Measurements from ENCODE around the gene DOCK2. TPM values are rescaled to one million over a fixed set of nuclear protein-coding genes. Genes with fewer than 3 reads are reported as not detected.
A peak's percentile ranks its signal among the peaks of the same experiment; 100 is the strongest.

Gene DOCK2
- total and polyA plus RNA-seq, 2 of the 8 experiments (the other 6 are each of a cell fraction or from before 2014, with no cell fraction given), result 3.9 to 5.7 TPM

GRCh38 chr5:170113522-170113900 is 476.4 kb downstream of the DOCK2 start:
- POLR2A ChIA-PET (ENCODE audit: partially characterized antibody), result no interaction called here
- CTCF ChIA-PET (ENCODE audit: partially characterized antibody), result interaction anchor here (1.2 to 16.0 kb wide), 6 partner anchors 9 to 290 kb away, joined by 3 to 217 read pairs (median 6); no protein-coding TSS in a partner anchor

More at GRCh38 chr5:170113522-170113900, 476.4 kb downstream of the DOCK2 start:
- no peak overlapping the region for H2BK5ac ChIP-seq (ENCODE audit: low read depth, low read length)
- H3K79me2 ChIP-seq (ENCODE audit: control insufficient read depth in 1 of 2, insufficient read depth in 2 of 2, low read length in 2 of 2), result no peaks in the 10 kb centered on the region
- H3K9ac ChIP-seq (replicated peaks in 1 of 4; ENCODE audit: extremely low read depth in 1 of 4, low read depth in 3 of 4, low read length in 3 of 4), result no peak overlapping the region
- H2BK20ac ChIP-seq (ENCODE audit: low read length), result no peak overlapping the region
- H3K9me3 ChIP-seq (ENCODE audit: insufficient read depth in 2 of 2, low read depth in 1 of 2, low read length in 1 of 2), result peaks cover 4 to 11% of the 10 kb centered on the region in 2 experiments; a peak in 2 of 4 replicates
- H3K23ac ChIP-seq (ENCODE audit: insufficient read length), result no peak overlapping the region
- WGBS, 2 experiments (ENCODE audit: extremely low coverage in 1 of 2, insufficient coverage in 1 of 2, insufficient read length in 1 of 2, insufficient replicate concordance in 2 of 2, low coverage in 1 of 2, low lambda C conversion rate in 2 of 2, missing lambda C conversion rate in 1 of 2), result 63% methylated on average over 3 of the region's 3 CpGs; no CpG with 5 or more reads in 1 of the 2 experiments
- H2BK15ac ChIP-seq (ENCODE audit: low read length), result no peak overlapping the region
- no peaks in the 10 kb centered on the region for H4K20me1 ChIP-seq (replicated peaks in 1 of 2; ENCODE audit: control insufficient read depth in 1 of 2, insufficient read depth in 2 of 2, low read length in 2 of 2)
- no peak overlapping the region for H2BK120ac ChIP-seq (replicated peaks; ENCODE audit: low read depth, low read length)
- H2AK5ac ChIP-seq (ENCODE audit: low read depth, low read length), result no peak overlapping the region
- TF ChIP-seq TCF12 (IDR thresholded peaks at IDR 0.05; ENCODE audit: low read depth, low read length) (no peak), BACH1 (IDR thresholded peaks at IDR 0.05; ENCODE audit: low read length) (no peak), POLR2A (IDR thresholded peaks at IDR 0.05; ENCODE audit: control extremely low read depth in 1 of 2, low read depth in 2 of 2, low read length in 2 of 2) (no peak), POLR2AphosphoS5 (IDR thresholded peaks at IDR 0.05; ENCODE audit: low read depth, low read length) (no peak), SP4 (IDR thresholded peaks at IDR 0.05; ENCODE audit: low read length) (no peak), ZNF274 (IDR thresholded peaks at IDR 0.05; ENCODE audit: borderline replicate concordance, extremely low read depth, low read length) (no peak), BRCA1 (IDR thresholded peaks at IDR 0.05; ENCODE audit: low read depth, low read length) (no peak), GABPA (IDR thresholded peaks at IDR 0.05; ENCODE audit: borderline replicate concordance, insufficient read depth, low read length) (no peak)
- TF ChIP-seq, protein P1, sequence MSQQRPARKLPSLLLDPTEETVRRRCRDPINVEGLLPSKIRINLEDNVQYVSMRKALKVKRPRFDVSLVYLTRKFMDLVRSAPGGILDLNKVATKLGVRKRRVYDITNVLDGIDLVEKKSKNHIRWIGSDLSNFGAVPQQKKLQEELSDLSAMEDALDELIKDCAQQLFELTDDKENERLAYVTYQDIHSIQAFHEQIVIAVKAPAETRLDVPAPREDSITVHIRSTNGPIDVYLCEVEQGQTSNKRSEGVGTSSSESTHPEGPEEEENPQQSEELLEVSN (IDR thresholded peaks at IDR 0.05), result no peak
- FAIRE-seq (no peak), DNase-seq (ENCODE audit: low read depth in 1 of 2, low spot score in 2 of 2) (no peak)
- H4K91ac ChIP-seq (replicated peaks; ENCODE audit: insufficient read length, low read length), result no peak overlapping the region
- H2AFZ ChIP-seq (ENCODE audit: low read length), result no peak overlapping the region
- H3K4ac ChIP-seq (replicated peaks; ENCODE audit: insufficient read length, low read depth, low read length), result no peak overlapping the region
- H2BK12ac ChIP-seq (ENCODE audit: low read depth, low read length), result no peak overlapping the region
- no peaks in the 10 kb centered on the region; the same call in 1 of the 2 replicates for H3K23me2 ChIP-seq (ENCODE audit: low read depth, low read length)
- H4K8ac ChIP-seq (ENCODE audit: extremely low read depth, insufficient read depth, low read length), result no peak overlapping the region
- no peak overlapping the region for H3K14ac ChIP-seq (ENCODE audit: insufficient read length)
- no peaks in the 10 kb centered on the region for H3K79me1 ChIP-seq (ENCODE audit: low read depth, low read length)
- H3K27me3 ChIP-seq (replicated peaks in 1 of 4; ENCODE audit: control insufficient read depth in 3 of 4, extremely low read depth in 1 of 4, insufficient read depth in 3 of 4, low read length in 3 of 4), result peaks cover 0 to 28% (median 12%) of the 10 kb centered on the region in 4 experiments; a peak in 5 of 7 replicates
- H3K4me3 ChIP-seq (ENCODE audit: extremely low read depth in 1 of 4, insufficient read depth in 2 of 4, low read depth in 3 of 4, low read length in 4 of 4), result no peak overlapping the region
- no peak overlapping the region for H4K5ac ChIP-seq (ENCODE audit: insufficient read length, low read depth, low read length)
- 0 out of 4 replicates have a peak overlapping the region, but pooled peaks of 1 of the 2 experiments have one; percentile 2 for H3K4me2 ChIP-seq (ENCODE audit: insufficient read depth in 1 of 2, low read depth in 2 of 2, low read length in 2 of 2)
- peaks cover 2 to 17% (median 7%) of the 10 kb centered on the region in 4 experiments; a peak in 6 of 7 replicates for H3K4me1 ChIP-seq (replicated peaks in 1 of 4; ENCODE audit: control insufficient read depth in 3 of 4, insufficient read depth in 4 of 4, low read length in 3 of 4)
- H3K36me3 ChIP-seq (ENCODE audit: control insufficient read depth in 2 of 4, insufficient read depth in 4 of 4, low read length in 3 of 4), result no peaks in the 10 kb centered on the region
- H3K18ac ChIP-seq (ENCODE audit: extremely low read depth, low read length), result no peak overlapping the region
- H3K27ac ChIP-seq (ENCODE audit: low read depth, low read length), result no peak overlapping the region
- H3K56ac ChIP-seq (replicated peaks; ENCODE audit: insufficient read length, low read depth, low read length), result no peak overlapping the region
